ENCODE data around the gene SNX17. TPM values are rescaled to one million over a fixed set of nuclear protein-coding genes. Genes with fewer than 3 reads are reported as not detected.

Gene SNX17
- total RNA-seq, 1 experiment from 2014 or later = 90.5 TPM

- TF ChIP-seq SIN3A (IDR thresholded peaks at IDR 0.05; ENCODE audit: low read depth) (no peak), SRF (IDR thresholded peaks at IDR 0.05; ENCODE audit: low read depth) (no peak), EZH2phosphoT487 (IDR thresholded peaks at IDR 0.05; ENCODE audit: borderline replicate concordance) (no peak), RAD21 (IDR thresholded peaks at IDR 0.05; ENCODE audit: low read depth) (no peak), YY1 (IDR thresholded peaks at IDR 0.05; ENCODE audit: extremely low read depth, insufficient replicate concordance, low read depth, low read length) (no peak)
Measured at GRCh38 chr2:27356056-27356381, 14.4 kb upstream of the SNX17 start (continued).

DNA sequence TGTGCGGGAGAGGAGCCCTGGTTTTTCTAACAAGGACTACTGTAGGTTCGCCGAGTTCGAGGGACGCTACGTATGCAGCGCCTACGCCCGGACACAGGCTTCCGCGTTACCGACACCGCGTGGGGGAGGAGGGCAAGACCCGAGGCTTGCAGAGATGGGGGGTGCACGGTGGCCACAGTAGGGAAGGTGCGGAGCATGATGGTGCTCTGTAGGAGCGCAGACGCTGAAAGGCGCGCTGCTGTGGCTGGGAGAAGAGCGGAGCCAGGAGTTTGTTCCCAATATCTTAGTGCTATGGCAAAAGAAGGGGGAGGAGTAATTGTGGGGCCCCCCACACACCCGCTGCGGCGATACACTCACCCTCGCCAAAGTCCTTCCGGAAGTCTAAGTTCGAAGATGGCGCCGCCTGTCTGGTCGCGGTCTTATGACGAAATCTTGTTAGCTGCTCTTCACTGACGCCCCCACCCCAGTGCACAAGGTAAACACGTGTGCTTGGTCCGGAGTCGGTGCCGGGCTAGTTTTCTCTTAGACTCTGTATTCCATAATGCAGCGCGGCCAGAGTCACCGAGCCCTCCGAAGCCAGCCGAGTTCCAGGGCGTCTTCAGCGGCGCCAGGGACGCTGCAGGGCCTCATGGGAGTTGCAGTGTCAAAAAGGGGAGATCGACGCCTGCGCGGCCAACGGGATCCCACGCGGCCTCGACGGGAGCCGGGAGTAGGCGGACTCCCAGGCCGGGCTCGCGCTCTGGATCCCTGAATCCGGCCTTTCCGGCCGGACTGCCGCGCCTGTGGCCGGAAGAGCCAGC lies 13.8 kb upstream of the SNX17 start, which contains the start of gene GTF3C2:
Gene GTF3C2, minus strand, starts transcription at position 383 of the 800 bp plus-strand sequence. CDS start 13,210 bp downstream, outside the sequence.
- H3K79me2 ChIP-seq (ENCODE audit: insufficient read depth, low read length) = peaks cover 67% of the 10 kb centered on the region
- no peaks in the 10 kb centered on the region for H3K27me3 ChIP-seq (ENCODE audit: insufficient read depth, low read length)
- TF ChIP-seq SIN3A (IDR thresholded peaks at IDR 0.05; ENCODE audit: low read depth) (peak; percentile 79), TCF7L2 (IDR thresholded peaks at IDR 0.05; ENCODE audit: borderline replicate concordance, extremely low read depth, insufficient read depth, insufficient read length) (peak; percentile 17), SRF (IDR thresholded peaks at IDR 0.05; ENCODE audit: low read depth) (peak; percentile 94), POLR2AphosphoS5 (IDR thresholded peaks at IDR 0.05; ENCODE audit: low read depth, low read length) (peak; percentile 86), EZH2phosphoT487 (IDR thresholded peaks at IDR 0.05; ENCODE audit: borderline replicate concordance) (no peak), ZFX (IDR thresholded peaks at IDR 0.05) (peak; percentile 87; the same call in 1 of the 2 replicates), ZBTB33 (IDR thresholded peaks at IDR 0.05; ENCODE audit: extremely low read depth, insufficient replicate concordance, low read length) (peak; percentile 87), ELF1 (IDR thresholded peaks at IDR 0.05; ENCODE audit: borderline replicate concordance, low read depth) (peak; percentile 83), CBX3 (IDR thresholded peaks at IDR 0.05; ENCODE audit: low read depth) (peak; percentile 50; the same call in 1 of the 2 replicates), SP1 (IDR thresholded peaks at IDR 0.05; ENCODE audit: low read depth) (peak; percentile 75; the same call in 1 of the 2 replicates), RAD21 (IDR thresholded peaks at IDR 0.05; ENCODE audit: low read depth) (no peak), JUND (IDR thresholded peaks at IDR 0.05) (no peak), EGR1 (IDR thresholded peaks at IDR 0.05; ENCODE audit: low read depth) (peak; percentile 89), MAX (IDR thresholded peaks at IDR 0.05) (peak; percentile 97), EZH2 (IDR thresholded peaks at IDR 0.05) (no peak), YY1 (IDR thresholded peaks at IDR 0.05; ENCODE audit: extremely low read depth, insufficient replicate concordance, low read depth, low read length) (peak; percentile 95)
- TF ChIP-seq, protein P1, sequence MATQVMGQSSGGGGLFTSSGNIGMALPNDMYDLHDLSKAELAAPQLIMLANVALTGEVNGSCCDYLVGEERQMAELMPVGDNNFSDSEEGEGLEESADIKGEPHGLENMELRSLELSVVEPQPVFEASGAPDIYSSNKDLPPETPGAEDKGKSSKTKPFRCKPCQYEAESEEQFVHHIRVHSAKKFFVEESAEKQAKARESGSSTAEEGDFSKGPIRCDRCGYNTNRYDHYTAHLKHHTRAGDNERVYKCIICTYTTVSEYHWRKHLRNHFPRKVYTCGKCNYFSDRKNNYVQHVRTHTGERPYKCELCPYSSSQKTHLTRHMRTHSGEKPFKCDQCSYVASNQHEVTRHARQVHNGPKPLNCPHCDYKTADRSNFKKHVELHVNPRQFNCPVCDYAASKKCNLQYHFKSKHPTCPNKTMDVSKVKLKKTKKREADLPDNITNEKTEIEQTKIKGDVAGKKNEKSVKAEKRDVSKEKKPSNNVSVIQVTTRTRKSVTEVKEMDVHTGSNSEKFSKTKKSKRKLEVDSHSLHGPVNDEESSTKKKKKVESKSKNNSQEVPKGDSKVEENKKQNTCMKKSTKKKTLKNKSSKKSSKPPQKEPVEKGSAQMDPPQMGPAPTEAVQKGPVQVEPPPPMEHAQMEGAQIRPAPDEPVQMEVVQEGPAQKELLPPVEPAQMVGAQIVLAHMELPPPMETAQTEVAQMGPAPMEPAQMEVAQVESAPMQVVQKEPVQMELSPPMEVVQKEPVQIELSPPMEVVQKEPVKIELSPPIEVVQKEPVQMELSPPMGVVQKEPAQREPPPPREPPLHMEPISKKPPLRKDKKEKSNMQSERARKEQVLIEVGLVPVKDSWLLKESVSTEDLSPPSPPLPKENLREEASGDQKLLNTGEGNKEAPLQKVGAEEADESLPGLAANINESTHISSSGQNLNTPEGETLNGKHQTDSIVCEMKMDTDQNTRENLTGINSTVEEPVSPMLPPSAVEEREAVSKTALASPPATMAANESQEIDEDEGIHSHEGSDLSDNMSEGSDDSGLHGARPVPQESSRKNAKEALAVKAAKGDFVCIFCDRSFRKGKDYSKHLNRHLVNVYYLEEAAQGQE (IDR thresholded peaks at IDR 0.05; ENCODE audit: low read depth) = no peak
- peak within 1 kb of the TSS; percentile 35 for H2AFZ ChIP-seq (ENCODE audit: low read depth, low read length, poor library complexity, severe bottlenecking)
- H4K20me1 ChIP-seq (ENCODE audit: insufficient read depth) = no peaks in the 10 kb centered on the region
- H3K4me2 ChIP-seq (ENCODE audit: low read length) = peak within 1 kb of the TSS; percentile 84
- H3K36me3 ChIP-seq (ENCODE audit: control insufficient read depth in 1 of 2, insufficient read depth in 2 of 2, low read length in 2 of 2) = no peaks in the 10 kb centered on the region
- DNase-seq (ENCODE audit: low read depth, low spot score) = peak; percentile 98
- H3K4me1 ChIP-seq (ENCODE audit: control insufficient read depth in 1 of 2, insufficient read depth in 2 of 2, low read length in 2 of 2) = peaks cover 12 to 28% of the 10 kb centered on the region in 2 experiments
- CTCF ChIA-PET = interaction anchor here (1.8 kb wide), 1 partner anchor 13 kb away, joined by 7 read pairs; no protein-coding TSS in a partner anchor
- H3K9me3 ChIP-seq (ENCODE audit: control insufficient read depth in 1 of 2, insufficient read depth in 1 of 2, low read depth in 1 of 2, low read length in 2 of 2) = no peaks in the 10 kb centered on the region
- RAD21 ChIA-PET (ENCODE audit: low non-redundant PET in 1 of 2, low total read pairs in 2 of 2, uncharacterized antibody in 2 of 2, unreplicated experiment in 2 of 2) = no interaction called here
- no peaks in the 10 kb centered on the region for H3K9me2 ChIP-seq (ENCODE audit: insufficient read depth)
- ATAC-seq = peak; percentile 85
- no TSS peak for BruUV-seq (replicated peaks)
- intact Hi-C loops (cut with micrococcal nuclease) = loop anchor here (1.0 to 2.0 kb wide), 2 partner anchors 14 to 33 kb away; partner anchors contain the start of genes EIF2B4, MPV17 and SNX17
- peak within 1 kb of the TSS; percentile 98 for H3K27ac ChIP-seq (ENCODE audit: low read depth, low read length)
- H3K4me3 ChIP-seq (replicated peaks in 1 of 2; ENCODE audit: low read depth in 1 of 2, low read length in 2 of 2) = peak within 1 kb of the TSS; percentile 99 to 100
- POLR2A ChIA-PET = interaction anchor here (1.3 to 2.5 kb wide), 2 partner anchors 12 to 13 kb away, joined by 3 to 14 read pairs; partner anchors contain the start of genes EIF2B4 and SNX17
- peak within 1 kb of the TSS; percentile 99 for H3K9ac ChIP-seq (ENCODE audit: low read length)
